ENCODE measurements around the gene CAPN2. TPM values are rescaled to one million over a fixed set of nuclear protein-coding genes. Genes with fewer than 3 reads are reported as not detected.

Gene CAPN2
- total RNA-seq, 1 donor from 2014 or later = 271 TPM

GRCh38 chr1:223702735-223703667 is 9.3 kb upstream of the CAPN2 start:
- Mint-ChIP-seq H3K4me3 (ENCODE audit: unreplicated experiment) (peak overlapping the region; percentile 64), H3K36me3 (ENCODE audit: unreplicated experiment) (no peaks in the 10 kb centered on the region), H3K27ac (ENCODE audit: unreplicated experiment) (peak overlapping the region; percentile 92), H3K9me3 (ENCODE audit: unreplicated experiment) (no peaks in the 10 kb centered on the region), H3K4me1 (ENCODE audit: unreplicated experiment) (peaks cover 90% of the 10 kb centered on the region), H3K27me3 (ENCODE audit: unreplicated experiment) (no peaks in the 10 kb centered on the region)
- no peak for DNase-seq (ENCODE audit: extremely low spot score, unreplicated experiment)
- TF ChIP-seq, protein P1, sequence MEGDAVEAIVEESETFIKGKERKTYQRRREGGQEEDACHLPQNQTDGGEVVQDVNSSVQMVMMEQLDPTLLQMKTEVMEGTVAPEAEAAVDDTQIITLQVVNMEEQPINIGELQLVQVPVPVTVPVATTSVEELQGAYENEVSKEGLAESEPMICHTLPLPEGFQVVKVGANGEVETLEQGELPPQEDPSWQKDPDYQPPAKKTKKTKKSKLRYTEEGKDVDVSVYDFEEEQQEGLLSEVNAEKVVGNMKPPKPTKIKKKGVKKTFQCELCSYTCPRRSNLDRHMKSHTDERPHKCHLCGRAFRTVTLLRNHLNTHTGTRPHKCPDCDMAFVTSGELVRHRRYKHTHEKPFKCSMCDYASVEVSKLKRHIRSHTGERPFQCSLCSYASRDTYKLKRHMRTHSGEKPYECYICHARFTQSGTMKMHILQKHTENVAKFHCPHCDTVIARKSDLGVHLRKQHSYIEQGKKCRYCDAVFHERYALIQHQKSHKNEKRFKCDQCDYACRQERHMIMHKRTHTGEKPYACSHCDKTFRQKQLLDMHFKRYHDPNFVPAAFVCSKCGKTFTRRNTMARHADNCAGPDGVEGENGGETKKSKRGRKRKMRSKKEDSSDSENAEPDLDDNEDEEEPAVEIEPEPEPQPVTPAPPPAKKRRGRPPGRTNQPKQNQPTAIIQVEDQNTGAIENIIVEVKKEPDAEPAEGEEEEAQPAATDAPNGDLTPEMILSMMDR (IDR thresholded peaks at IDR 0.05) = no peak

DNA sequence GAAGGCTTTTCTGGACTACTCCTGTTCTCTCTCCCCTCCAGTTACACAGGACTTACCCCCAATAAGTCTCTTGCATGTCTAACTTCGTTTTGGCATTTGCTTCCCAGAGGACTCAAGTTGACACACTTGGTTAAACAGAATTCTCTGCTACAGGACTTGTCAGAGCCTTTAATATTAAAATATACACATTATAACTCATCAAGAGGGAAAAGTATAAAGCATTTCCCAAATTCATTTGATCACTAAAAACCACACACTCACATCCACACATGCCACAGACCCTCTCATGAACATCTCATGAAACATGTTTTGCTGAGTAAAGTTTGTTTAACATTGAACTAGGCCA is 8.7 kb upstream of the CAPN2 start:
- no peak for DNase-seq (ENCODE audit: extremely low spot score, unreplicated experiment)
- Mint-ChIP-seq H3K4me1 (ENCODE audit: unreplicated experiment) (peaks cover 91% of the 10 kb centered on the region), H3K36me3 (ENCODE audit: unreplicated experiment) (no peaks in the 10 kb centered on the region), H3K9me3 (ENCODE audit: unreplicated experiment) (no peaks in the 10 kb centered on the region), H3K4me3 (ENCODE audit: unreplicated experiment) (no peak overlapping the region), H3K27ac (ENCODE audit: unreplicated experiment) (peak overlapping the region; percentile 92), H3K27me3 (ENCODE audit: unreplicated experiment) (no peaks in the 10 kb centered on the region)
- TF ChIP-seq, protein P1 (IDR thresholded peaks at IDR 0.05) = no peak

- no peaks in the 10 kb centered on the region for H3K9me3 Mint-ChIP-seq (ENCODE audit: unreplicated experiment)
Measured at GRCh38 chr1:223704921-223705878, 7.1 kb upstream of the CAPN2 start.

GRCh38 chr1:223706077-223706973 is 6.0 kb upstream of the CAPN2 start:
- peak; percentile 92 for DNase-seq (ENCODE audit: extremely low spot score, unreplicated experiment)
- TF ChIP-seq, protein P1 (IDR thresholded peaks at IDR 0.05) = no peak
- Mint-ChIP-seq H3K4me1 (ENCODE audit: unreplicated experiment) (peaks cover 87% of the 10 kb centered on the region), H3K9me3 (ENCODE audit: unreplicated experiment) (no peaks in the 10 kb centered on the region), H3K27ac (ENCODE audit: unreplicated experiment) (peak overlapping the region; percentile 92), H3K27me3 (ENCODE audit: unreplicated experiment) (no peaks in the 10 kb centered on the region), H3K4me3 (ENCODE audit: unreplicated experiment) (peak overlapping the region; percentile 38), H3K36me3 (ENCODE audit: unreplicated experiment) (no peaks in the 10 kb centered on the region)

More at GRCh38 chr1:223704921-223705878, 7.1 kb upstream of the CAPN2 start:
- DNase-seq (ENCODE audit: extremely low spot score, unreplicated experiment) = no peak
- peak overlapping the region; percentile 18 for H3K4me3 Mint-ChIP-seq (ENCODE audit: unreplicated experiment)
- H3K4me1 Mint-ChIP-seq (ENCODE audit: unreplicated experiment) = peaks cover 91% of the 10 kb centered on the region
- no peaks in the 10 kb centered on the region for H3K27me3 Mint-ChIP-seq (ENCODE audit: unreplicated experiment)
- TF ChIP-seq, protein P1 (IDR thresholded peaks at IDR 0.05) = no peak
- peak overlapping the region; percentile 92 for H3K27ac Mint-ChIP-seq (ENCODE audit: unreplicated experiment)
- H3K36me3 Mint-ChIP-seq (ENCODE audit: unreplicated experiment) = no peaks in the 10 kb centered on the region

Data from osteocyte (in vitro differentiated cells).